ENCODE results near the gene HHIP. TPM values are rescaled to one million over a fixed set of nuclear protein-coding genes. Genes with fewer than 3 reads are reported as not detected.
A peak's percentile ranks its signal among the peaks of the same experiment; 100 is the strongest.

The HHIP gene
- total RNA-seq, 1 experiment from 2014 or later = 0.32 TPM

- intact Hi-C loops (cut with micrococcal nuclease; ENCODE audit: unreplicated experiment) = no loop called here
- Mint-ChIP-seq H3K36me3 (ENCODE audit: insufficient read depth, unreplicated experiment) (no peaks in the 10 kb centered on the region), H3K27me3 (ENCODE audit: insufficient read depth, unreplicated experiment) (peaks cover 4% of the 10 kb centered on the region), H3K4me3 (ENCODE audit: unreplicated experiment) (no peak overlapping the region), H3K27ac (ENCODE audit: unreplicated experiment) (no peak overlapping the region), H3K9me3 (ENCODE audit: unreplicated experiment) (no peaks in the 10 kb centered on the region), H3K4me1 (ENCODE audit: low read depth, unreplicated experiment) (no peaks in the 10 kb centered on the region)
- Histone ChIP-seq H3K4me1 (no peaks in the 10 kb centered on the region), H3K4me3 (ENCODE audit: low read depth, low read length) (no peak overlapping the region), H3K9me3 (no peaks in the 10 kb centered on the region), H3K36me3 (ENCODE audit: control insufficient read depth, insufficient read depth, low read length) (no peaks in the 10 kb centered on the region), H3K27me3 (replicated peaks; ENCODE audit: control insufficient read depth, insufficient read depth, low read length) (no peaks in the 10 kb centered on the region)
- DNase-seq = no peak
- ChIA-PET CTCF (no interaction called here), POLR2A (no interaction called here)
- no TSS peak for BruUV-seq (replicated peaks)
- no peak for TF ChIP-seq CTCF (IDR thresholded peaks at IDR 0.05; ENCODE audit: insufficient read depth in 1 of 2, low read depth in 1 of 2, low read length in 1 of 2, severe bottlenecking in 1 of 2, unreplicated experiment in 1 of 2)
Measured at GRCh38 chr4:144599621-144600020, 46.3 kb upstream of the HHIP start.

- Mint-ChIP-seq H3K27me3 (ENCODE audit: insufficient read depth, unreplicated experiment) (peaks cover 5% of the 10 kb centered on the region), H3K9me3 (ENCODE audit: unreplicated experiment) (no peaks in the 10 kb centered on the region), H3K27ac (ENCODE audit: unreplicated experiment) (no peak overlapping the region), H3K36me3 (ENCODE audit: insufficient read depth, unreplicated experiment) (no peaks in the 10 kb centered on the region), H3K4me1 (ENCODE audit: low read depth, unreplicated experiment) (no peaks in the 10 kb centered on the region), H3K4me3 (ENCODE audit: unreplicated experiment) (no peak overlapping the region)
- Histone ChIP-seq H3K27me3 (replicated peaks; ENCODE audit: control insufficient read depth, insufficient read depth, low read length) (no peaks in the 10 kb centered on the region), H3K36me3 (ENCODE audit: control insufficient read depth, insufficient read depth, low read length) (no peaks in the 10 kb centered on the region), H3K9me3 (no peaks in the 10 kb centered on the region), H3K4me3 (ENCODE audit: low read depth, low read length) (no peak overlapping the region), H3K4me1 (no peaks in the 10 kb centered on the region)
- BruUV-seq (replicated peaks) = no TSS peak
- ChIA-PET POLR2A (no interaction called here), CTCF (no interaction called here)
- TF ChIP-seq CTCF (IDR thresholded peaks at IDR 0.05; ENCODE audit: insufficient read depth in 1 of 2, low read depth in 1 of 2, low read length in 1 of 2, severe bottlenecking in 1 of 2, unreplicated experiment in 1 of 2) = peak in 1 of 2 experiments; percentile 21
- intact Hi-C loops (cut with micrococcal nuclease; ENCODE audit: unreplicated experiment) = no loop called here
- peak in 1 of 2 experiments; percentile 10 for DNase-seq
Measured at GRCh38 chr4:144611850-144612249, 34.1 kb upstream of the HHIP start.

- no peaks in the 10 kb centered on the region for H3K9me3 ChIP-seq
- peaks cover 2% of the 10 kb centered on the region for H3K27me3 Mint-ChIP-seq (ENCODE audit: insufficient read depth, unreplicated experiment)
- no peaks in the 10 kb centered on the region for H3K27me3 ChIP-seq (replicated peaks; ENCODE audit: control insufficient read depth, insufficient read depth, low read length)
- H3K4me1 Mint-ChIP-seq (ENCODE audit: low read depth, unreplicated experiment) = no peaks in the 10 kb centered on the region
- ChIA-PET CTCF (no interaction called here), POLR2A (no interaction called here)
- no TSS peak for BruUV-seq (replicated peaks)
- H3K4me3 ChIP-seq (ENCODE audit: low read depth, low read length) = no peak overlapping the region
- no peaks in the 10 kb centered on the region for H3K36me3 ChIP-seq (ENCODE audit: control insufficient read depth, insufficient read depth, low read length)
- H3K9me3 Mint-ChIP-seq (ENCODE audit: unreplicated experiment) = no peaks in the 10 kb centered on the region
- no peak for DNase-seq
- no peak overlapping the region for H3K27ac Mint-ChIP-seq (ENCODE audit: unreplicated experiment)
- no peaks in the 10 kb centered on the region for H3K4me1 ChIP-seq
- no peak for TF ChIP-seq CTCF (IDR thresholded peaks at IDR 0.05; ENCODE audit: insufficient read depth in 1 of 2, low read depth in 1 of 2, low read length in 1 of 2, severe bottlenecking in 1 of 2, unreplicated experiment in 1 of 2)
- H3K4me3 Mint-ChIP-seq (ENCODE audit: unreplicated experiment) = no peak overlapping the region
- intact Hi-C loops (cut with micrococcal nuclease; ENCODE audit: unreplicated experiment) = no loop called here
- H3K36me3 Mint-ChIP-seq (ENCODE audit: insufficient read depth, unreplicated experiment) = no peaks in the 10 kb centered on the region
Measured at GRCh38 chr4:144614850-144615585, 30.9 kb upstream of the HHIP start.
